ENCODE measurements around the gene RPS6KB1.
"Not testable (repeated sequence)": the region's sequence is repeated elsewhere in the genome, so short reads cannot be mapped to it uniquely, and the experiment has no call there.

The RPS6KB1 gene

DNA sequence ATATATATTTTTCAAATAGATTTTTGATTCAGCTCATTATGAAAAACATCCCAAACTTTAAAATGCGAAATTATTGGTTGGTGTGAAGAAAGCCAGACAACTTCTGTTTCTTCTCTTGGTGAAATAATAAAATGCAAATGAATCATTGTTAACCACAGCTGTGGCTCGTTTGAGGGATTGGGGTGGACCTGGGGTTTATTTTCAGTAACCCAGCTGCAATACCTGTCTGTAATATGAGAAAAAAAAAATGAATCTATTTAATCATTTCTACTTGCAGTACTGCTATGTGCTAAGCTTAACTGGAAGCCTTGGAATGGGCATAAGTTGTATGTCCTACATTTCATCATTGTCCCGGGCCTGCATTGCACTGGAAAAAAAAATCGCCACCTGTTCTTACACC, 54.4 kb downstream of the RPS6KB1 start:
- DNase-seq, result not testable (repeated sequence)

DNA sequence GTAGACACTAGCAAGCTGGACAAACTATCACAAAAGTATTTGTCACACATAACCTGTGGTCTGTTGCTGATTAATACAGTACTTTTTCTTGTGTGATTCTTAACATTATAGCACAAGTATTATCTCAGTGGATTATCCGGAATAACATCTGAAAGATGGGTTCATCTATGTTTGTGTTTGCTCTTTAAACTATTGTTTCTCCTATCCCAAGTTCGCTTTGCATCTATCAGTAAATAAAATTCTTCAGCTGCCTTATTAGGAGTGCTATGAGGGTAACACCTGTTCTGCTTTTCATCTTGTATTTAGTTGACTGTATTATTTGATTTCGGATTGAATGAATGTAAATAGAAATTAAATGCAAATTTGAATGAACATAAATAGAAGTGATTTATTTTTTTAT, 57.1 kb downstream of the RPS6KB1 start:
- DNase-seq, result no peak

DNA sequence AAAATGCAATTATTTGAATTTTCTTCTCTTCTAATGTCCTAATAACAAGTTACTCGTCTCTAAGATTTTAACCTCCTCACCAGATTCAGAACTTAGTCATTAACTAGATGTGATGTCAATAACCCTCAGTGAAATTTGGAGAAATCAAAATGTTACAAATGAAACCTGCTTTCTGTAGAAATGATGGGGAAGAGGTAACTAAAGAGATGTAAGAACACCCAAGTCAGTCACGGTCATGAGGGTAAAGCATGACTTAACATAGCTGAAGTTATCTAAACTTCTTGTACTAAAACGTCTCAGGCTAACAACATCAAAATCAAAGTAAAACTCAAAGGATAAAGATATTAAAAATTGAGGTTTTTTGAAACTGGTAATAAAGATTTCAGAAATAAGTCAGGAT, 61.9 kb downstream of the RPS6KB1 start:
- no peak for DNase-seq

DNA sequence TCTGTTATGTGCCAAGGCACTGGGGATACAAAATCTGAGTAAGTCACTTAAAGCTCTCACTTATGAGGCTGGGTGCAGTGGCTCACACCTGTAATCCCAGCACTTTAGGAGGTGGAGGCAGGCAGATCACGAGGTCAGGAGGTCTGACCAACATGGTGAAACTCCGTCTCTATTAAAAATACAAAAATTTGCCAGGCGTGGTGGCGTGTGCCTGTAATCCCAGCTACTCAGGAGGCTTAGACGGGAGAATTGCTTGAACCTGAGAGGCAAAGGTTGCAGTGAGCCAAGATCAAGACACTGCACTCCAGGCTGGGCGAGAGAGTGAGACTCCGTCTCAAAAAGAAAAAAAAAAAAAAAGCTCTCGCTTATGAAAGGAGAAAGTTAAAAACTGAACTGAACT, 66.7 kb downstream of the RPS6KB1 start:
- not testable (repeated sequence) for DNase-seq

DNA sequence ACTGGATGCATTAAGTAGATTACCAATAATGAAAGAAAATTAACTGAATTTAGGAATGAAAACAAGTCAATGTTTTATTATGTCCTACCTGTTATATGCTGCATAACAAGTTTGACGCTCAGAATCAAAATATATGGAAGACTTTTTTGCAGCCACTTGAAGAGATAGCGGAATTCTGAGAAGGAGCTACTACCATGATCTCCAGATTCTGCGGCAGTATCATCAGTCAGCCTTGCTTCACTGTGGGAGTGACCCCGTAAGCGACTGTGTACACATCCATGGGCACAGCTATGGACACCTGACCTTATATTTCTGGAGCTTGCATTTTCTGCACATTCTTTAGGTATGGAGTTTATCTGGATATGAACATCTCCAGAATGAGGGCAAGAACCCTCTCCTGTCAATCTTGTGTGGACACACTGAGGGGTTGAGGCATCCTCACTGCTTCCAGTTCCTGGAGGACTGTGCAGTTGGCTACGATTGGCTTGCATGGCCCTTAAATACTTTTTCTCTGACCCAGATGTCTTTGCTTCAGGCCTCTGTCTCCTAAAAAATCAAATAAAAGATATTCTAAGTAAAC, 69.9 kb downstream of the RPS6KB1 start:
- no peak for DNase-seq

DNA sequence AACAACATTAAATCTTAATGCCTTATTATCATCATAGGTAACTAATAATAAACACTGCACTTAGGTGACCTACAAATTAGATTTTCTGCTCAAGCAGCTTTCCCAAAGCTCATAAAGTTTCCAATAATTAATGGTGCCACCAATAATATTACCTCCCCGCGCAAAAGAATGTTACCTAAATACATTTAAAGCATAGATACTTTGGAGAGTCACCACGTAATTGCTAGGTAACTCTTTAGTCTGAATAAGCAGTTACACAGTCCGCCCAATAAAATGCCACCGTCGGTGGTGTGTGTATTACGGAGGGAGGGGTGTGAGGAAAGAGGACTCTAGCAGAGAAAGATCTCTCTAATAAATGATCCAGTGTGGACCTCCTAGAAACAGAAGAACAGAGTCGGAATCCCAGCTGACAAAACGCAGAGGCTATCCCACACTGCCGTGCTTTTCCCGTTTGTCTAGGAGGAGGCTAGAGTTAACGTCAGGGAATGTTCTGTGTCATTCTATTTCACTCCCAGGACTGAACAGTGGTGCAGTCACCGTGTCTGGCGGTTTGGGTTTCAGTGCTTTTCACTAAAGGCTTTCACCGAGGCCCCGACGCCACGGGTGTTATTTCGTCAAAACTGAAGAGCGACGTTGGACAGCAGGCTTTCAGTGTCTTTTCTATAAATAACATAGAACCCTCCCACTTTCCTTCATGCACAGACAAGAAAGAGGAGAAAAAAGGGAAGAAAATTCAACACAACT, 71.0 kb downstream of the RPS6KB1 start:
- no peak for DNase-seq

DNA sequence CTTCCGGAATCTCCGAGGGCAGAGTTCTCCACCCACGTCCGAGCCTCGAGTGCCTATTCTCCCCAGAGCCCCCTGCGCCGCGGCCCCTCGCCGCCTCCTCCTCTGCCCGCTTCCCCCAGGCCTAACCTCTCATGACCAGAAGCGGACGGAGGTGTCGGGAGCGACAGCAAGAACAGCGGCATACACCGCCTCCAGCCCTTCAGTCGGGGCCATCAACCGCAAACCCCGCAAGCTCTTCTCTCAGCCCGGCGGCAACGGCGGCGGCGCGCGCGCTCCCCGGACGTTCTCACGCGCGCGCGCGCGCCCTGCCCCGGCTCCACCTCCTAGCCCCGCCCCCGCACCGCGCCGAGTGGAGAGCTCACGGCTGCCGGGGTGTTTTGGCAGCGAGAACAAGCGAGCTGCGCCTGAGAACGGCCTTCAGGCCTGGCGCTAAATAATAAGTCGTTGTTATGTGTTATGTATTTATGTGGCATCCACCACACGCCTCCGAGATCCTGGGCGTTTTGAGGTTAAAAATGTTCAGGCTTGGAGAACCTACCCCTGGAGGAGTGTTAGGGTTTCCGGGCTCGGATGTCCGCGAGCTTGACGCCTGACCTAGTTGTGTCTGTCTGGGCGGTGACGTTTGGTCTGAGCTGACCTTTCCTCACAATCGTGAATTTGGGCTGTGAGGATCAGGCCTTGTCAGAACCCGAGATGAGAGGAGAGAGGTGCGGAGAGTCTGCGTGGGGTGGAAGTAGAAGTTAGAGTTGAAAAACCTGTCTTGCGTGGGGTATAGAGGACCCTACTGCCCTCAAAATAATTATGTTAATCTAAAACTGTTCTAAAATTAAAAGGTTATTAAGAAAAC, 71.8 kb downstream of the RPS6KB1 start, which contains the start of gene RNFT1:
TSS of gene RNFT1 (minus strand) at position 259 of the 847 bp plus-strand sequence. CDS start at position 182, 77 bp downstream.
- DNase-seq, result peak; percentile 56

DNA sequence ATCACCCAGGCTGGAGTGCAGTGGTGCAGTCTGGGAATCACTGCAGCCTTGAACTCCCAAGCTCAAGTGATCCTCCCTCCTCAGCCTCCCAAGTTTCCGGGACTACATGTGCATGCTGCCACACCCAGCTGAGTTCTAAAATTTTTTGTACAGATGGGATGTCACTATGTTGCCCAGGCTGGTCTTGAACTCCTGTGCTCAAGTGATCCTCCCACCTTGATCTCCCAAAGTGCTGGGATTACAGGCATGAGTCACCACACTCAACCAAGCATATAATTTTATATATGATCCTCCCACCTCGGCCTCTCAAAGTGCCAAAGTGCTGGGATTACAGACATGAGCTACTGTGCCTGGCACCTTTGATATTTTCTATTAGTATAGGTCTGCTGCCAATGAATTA, 78.8 kb downstream of the RPS6KB1 start:
- not testable (repeated sequence) for DNase-seq

DNA sequence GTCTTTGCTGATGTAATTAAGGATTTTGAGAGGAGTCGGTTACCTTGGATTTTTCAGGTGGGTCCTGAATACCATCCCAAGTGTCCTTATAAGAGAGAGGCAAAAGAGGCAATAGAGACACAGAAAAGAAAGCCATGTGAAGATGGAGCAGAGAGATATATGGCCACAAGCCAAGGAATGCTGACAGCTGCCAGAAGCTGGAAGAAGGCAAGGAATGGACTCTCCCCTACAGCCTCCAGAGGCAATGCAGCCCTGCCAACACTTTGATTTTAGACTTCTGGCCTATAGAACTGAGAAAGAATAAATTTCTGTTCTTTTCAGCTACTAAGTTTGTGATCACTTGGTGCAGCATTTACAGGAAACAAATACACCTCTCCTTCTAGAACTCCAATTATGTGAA, 79.9 kb downstream of the RPS6KB1 start:
- DNase-seq, result no peak

DNA sequence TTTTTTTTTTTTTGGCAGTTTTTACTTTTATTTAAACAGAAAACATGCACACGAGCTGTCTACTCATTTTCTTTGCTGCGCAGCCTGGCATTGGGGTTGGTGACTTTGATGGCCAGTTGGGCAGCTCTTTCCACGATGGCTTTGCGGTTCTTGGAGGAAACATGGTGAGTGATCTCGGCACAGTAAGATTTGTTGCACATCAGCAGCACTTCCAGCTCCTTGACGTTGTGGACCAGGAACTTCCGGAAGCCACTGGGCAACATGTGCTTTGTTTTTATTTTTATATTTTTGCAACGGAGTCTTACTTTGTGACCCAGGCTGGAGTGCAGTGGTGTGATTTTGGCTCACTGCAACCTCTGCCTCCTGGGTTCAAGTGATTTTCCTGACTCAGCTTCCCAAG, 80.6 kb downstream of the RPS6KB1 start:
- DNase-seq, result not testable (repeated sequence)

DNA sequence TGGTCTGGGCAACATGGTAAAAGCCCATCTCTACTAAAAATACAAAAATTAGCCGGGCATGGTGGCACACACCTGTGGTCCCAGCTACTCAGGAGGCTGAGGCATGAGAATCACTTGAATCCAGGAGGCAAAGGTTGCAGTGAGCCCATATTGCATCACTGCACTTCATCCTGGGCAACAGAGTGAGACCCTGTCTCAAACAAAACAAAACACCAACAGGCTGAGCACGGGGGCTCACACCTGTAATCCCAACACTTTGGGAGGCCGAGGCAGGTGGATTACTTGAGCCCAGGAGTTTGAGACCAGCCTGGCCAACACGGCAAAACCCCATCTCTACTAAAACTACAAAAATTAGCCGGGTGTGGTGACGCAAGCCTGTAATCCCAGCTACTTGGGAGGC, 82.2 kb downstream of the RPS6KB1 start:
- DNase-seq, result not testable (repeated sequence)

DNA sequence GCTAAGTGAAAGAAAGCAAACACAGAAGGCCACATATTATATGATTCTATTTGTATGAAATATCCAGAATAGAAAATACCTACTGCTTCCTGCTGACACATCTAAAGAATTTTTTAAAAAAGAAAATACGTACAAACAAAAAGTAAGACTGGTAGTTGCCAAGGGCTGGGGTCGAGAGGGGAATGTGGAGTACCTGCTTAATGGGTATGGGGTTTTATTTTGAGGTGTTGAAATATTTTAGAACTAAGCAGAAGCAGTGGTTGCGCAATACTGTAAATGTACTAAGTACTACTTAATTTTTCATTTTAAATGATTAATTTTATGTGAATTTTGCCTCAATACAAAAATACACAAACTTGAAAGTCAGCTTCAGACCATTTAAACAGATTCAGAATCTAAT, 103.7 kb downstream of the RPS6KB1 start:
- not testable (repeated sequence) for DNase-seq
